ENCODE measurements around the gene CCDC83. TPM values are rescaled to one million over a fixed set of nuclear protein-coding genes. Genes with fewer than 3 reads are reported as not detected.

Gene CCDC83
- total RNA-seq, 6 experiments from 2014 or later = not detected

- Mint-ChIP-seq H3K9me3 (no peaks in the 10 kb centered on the region), H3K4me1 (ENCODE audit: low read depth) (peaks cover 25% of the 10 kb centered on the region), H3K27me3 (ENCODE audit: insufficient read depth) (no peaks in the 10 kb centered on the region), H3K36me3 (ENCODE audit: low read depth) (no peaks in the 10 kb centered on the region), H3K4me3 (no peak overlapping the region), H3K27ac (no peak overlapping the region)
- DNase-seq = no peak
- TF ChIP-seq, protein P1, sequence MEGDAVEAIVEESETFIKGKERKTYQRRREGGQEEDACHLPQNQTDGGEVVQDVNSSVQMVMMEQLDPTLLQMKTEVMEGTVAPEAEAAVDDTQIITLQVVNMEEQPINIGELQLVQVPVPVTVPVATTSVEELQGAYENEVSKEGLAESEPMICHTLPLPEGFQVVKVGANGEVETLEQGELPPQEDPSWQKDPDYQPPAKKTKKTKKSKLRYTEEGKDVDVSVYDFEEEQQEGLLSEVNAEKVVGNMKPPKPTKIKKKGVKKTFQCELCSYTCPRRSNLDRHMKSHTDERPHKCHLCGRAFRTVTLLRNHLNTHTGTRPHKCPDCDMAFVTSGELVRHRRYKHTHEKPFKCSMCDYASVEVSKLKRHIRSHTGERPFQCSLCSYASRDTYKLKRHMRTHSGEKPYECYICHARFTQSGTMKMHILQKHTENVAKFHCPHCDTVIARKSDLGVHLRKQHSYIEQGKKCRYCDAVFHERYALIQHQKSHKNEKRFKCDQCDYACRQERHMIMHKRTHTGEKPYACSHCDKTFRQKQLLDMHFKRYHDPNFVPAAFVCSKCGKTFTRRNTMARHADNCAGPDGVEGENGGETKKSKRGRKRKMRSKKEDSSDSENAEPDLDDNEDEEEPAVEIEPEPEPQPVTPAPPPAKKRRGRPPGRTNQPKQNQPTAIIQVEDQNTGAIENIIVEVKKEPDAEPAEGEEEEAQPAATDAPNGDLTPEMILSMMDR (IDR thresholded peaks at IDR 0.05) = no peak
Measured at GRCh38 chr11:85866137-85866827, 11.1 kb downstream of the CCDC83 start.

DNA sequence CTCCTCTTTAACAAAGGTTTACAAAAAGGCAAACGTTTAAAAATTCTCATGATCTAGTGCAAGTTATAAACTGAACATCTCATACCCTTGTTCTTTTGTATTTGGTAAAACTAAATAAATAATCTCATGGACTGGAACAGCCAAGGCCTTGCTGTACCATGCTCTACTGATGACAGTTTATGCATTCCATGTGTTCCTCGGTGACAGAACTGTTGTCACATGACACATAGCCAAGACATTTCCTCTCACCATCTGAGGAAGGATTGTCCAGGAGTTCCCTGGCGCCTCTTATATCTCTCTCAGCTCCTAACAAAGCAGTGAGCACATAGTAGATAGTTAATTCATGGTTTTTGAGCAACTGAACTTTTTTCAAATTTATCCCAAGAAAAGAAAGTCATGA is 12.6 kb downstream of the CCDC83 start:
- TF ChIP-seq, protein P1 (IDR thresholded peaks at IDR 0.05) = no peak
- peak; percentile 60 for DNase-seq
- Mint-ChIP-seq H3K27me3 (ENCODE audit: insufficient read depth) (no peaks in the 10 kb centered on the region), H3K9me3 (no peaks in the 10 kb centered on the region), H3K27ac (peak overlapping the region; percentile 54), H3K36me3 (ENCODE audit: low read depth) (no peaks in the 10 kb centered on the region), H3K4me1 (ENCODE audit: low read depth) (peaks cover 25% of the 10 kb centered on the region), H3K4me3 (no peak overlapping the region)

GRCh38 chr11:85869781-85870180 is 14.6 kb downstream of the CCDC83 start:
- peaks cover 38% of the 10 kb centered on the region for H3K4me1 Mint-ChIP-seq (ENCODE audit: low read depth)
- TF ChIP-seq, protein P1 (IDR thresholded peaks at IDR 0.05) = no peak
- H3K36me3 Mint-ChIP-seq (ENCODE audit: low read depth) = no peaks in the 10 kb centered on the region
- H3K27ac Mint-ChIP-seq = no peak overlapping the region
- no peaks in the 10 kb centered on the region for H3K9me3 Mint-ChIP-seq
- DNase-seq = no peak
- H3K4me3 Mint-ChIP-seq = no peak overlapping the region
- H3K27me3 Mint-ChIP-seq (ENCODE audit: insufficient read depth) = no peaks in the 10 kb centered on the region

DNA sequence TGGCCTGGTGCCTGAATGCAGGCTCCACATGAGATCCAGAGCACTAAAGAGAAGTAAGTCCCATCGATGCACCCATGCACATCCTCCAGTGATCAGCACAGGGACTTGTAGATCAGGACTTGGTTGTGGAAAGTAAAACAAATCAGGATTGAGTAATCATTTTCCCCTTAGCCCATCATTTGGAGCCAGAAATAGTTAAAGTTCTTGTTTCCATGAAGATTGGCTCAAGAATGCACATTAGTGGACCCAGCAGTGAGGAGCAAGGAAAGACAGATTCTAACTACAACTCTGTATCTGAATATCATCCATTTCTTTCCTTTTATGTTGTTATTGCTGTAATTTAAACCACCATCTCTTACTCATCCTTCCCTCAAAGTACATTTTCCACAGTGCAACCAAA is 19.1 kb downstream of the CCDC83 start:
- Mint-ChIP-seq H3K4me3 (no peak overlapping the region), H3K27me3 (ENCODE audit: insufficient read depth) (no peaks in the 10 kb centered on the region), H3K4me1 (ENCODE audit: low read depth) (peaks cover 28% of the 10 kb centered on the region), H3K36me3 (ENCODE audit: low read depth) (no peaks in the 10 kb centered on the region), H3K27ac (peak overlapping the region; percentile 3; the same call in 1 of the 2 replicates), H3K9me3 (no peaks in the 10 kb centered on the region)
- no peak for DNase-seq
- TF ChIP-seq, protein P1 (IDR thresholded peaks at IDR 0.05) = no peak

- H3K36me3 Mint-ChIP-seq (ENCODE audit: low read depth) = no peaks in the 10 kb centered on the region
- H3K27me3 Mint-ChIP-seq (ENCODE audit: insufficient read depth) = no peaks in the 10 kb centered on the region
- TF ChIP-seq, protein P1 (IDR thresholded peaks at IDR 0.05) = no peak
- peak overlapping the region; percentile 19 for H3K27ac Mint-ChIP-seq
- H3K4me1 Mint-ChIP-seq (ENCODE audit: low read depth) = peaks cover 28% of the 10 kb centered on the region
- peak; percentile 63 for DNase-seq
- peak overlapping the region; percentile 18 for H3K4me3 Mint-ChIP-seq
- no peaks in the 10 kb centered on the region for H3K9me3 Mint-ChIP-seq
Measured at GRCh38 chr11:85875505-85875904, 20.3 kb downstream of the CCDC83 start.

Data from HFFc6 (cell line).